SK-MEL-5 (cell line): ENCODE results near the gene MIER1. TPM values are rescaled to one million over a fixed set of nuclear protein-coding genes. Genes with fewer than 3 reads are reported as not detected.
A peak's percentile ranks its signal among the peaks of the same experiment; 100 is the strongest.

ENCODE experiments used
- DNase-seq: peaks from one replicate; pipeline ENCODE4 v3.0.0-alpha.2; 2016; ENCODE audit warnings: low read depth, low spot score
- in situ Hi-C: cut with HindIII; loops from 2 replicates; pipeline ENCODE4 v1.10.0; 2016; ENCODE audit warnings: low sequenced_read_pairs, high pct_unique_total_duplicates, low pct_unique_long_range_greater_than_20kb
- total RNA-seq: library from RNA; depleted of rRNA; stranded (reverse); fragments of >200 nt; shearing (Covaris generic); gene quantifications from 2 replicates; pipeline ENCODE4 v1.2.3, GENCODE V29; 2014

The MIER1 gene
- total RNA-seq, 1 experiment from 2014 or later, result 14.6 TPM

DNA sequence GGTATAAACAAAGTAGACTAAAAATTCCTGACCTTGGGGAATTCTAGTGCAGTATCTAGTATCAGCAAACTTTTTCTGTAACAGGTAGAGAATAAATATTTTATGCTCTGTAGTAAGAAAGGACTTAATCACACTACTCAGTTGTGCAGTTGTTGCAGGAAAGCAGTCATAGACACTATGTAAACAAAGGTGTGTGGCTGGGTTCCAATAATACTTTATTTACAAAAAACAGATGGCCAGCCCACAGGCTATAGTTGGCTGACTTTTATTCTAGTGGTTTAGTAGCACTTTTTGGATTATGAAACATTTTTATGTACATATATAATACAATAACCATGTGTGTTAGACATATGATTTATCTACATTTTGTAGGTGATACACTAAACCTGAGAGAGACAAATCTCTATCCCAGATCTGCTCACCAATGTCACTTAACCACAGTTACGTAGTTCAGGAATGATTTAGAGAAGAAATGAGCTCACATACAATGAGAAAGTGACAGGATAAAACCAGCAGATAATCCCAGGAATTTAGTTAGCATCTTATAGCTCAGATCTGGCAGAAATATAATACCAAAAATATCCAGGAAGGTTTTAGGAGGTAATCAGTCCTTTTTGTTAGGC lies 56.1 kb downstream of the MIER1 start:
- no peak for DNase-seq
- in situ Hi-C loops, result no loop called here

DNA sequence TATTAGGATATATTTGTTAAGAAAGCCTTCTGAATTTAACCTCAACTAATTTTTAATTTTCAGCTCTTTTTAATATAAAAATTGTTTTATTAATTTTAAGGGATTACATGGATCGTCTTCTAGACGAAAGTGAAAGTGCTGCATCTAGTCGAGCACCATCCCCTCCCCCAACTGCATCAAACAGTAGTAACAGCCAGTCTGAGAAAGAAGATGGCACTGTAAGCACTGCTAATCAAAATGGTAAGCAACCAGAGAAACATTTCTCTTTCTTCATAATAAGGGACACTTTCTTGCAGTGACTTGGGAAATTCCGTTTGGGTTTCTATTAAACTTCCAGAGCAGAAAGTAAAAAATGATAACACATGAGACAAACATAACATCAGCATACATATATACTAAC lies 56.9 kb downstream of the MIER1 start:
- DNase-seq, result peak; percentile 62
- in situ Hi-C loops, result no loop called here

DNA sequence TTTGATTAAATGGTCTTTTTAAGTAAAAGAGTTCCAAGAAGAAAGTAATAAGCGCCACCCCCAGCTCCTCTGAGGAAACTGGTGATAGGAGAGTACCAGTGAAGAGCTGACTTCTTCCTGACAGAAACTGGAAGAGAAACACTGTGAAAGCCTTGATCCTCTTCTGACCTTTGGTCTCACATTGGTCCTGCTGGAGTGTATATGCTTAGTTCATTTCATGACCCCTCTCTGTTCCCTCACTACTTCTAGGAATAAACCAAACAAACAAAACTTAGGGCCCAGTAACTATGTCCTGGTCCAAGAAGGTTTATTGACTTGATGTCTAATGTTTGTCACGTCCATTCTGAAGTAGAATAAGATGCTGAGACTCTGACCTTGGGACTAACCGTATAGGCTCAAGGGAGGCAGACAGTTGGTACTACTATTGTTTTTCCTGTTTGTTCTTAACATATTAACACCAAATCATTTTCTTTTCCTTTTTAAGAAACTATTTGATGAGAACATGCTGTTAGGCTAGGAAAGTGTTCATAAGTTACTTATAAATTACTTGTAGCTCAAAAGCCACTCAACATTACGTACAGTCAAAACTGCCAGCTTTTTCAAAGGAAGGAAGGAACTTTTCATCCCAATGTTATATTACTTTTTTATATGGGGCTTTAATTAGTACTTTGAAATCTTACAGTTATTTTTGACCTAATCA lies 57.9 kb downstream of the MIER1 start:
- in situ Hi-C loops, result no loop called here
- no peak for DNase-seq

DNA sequence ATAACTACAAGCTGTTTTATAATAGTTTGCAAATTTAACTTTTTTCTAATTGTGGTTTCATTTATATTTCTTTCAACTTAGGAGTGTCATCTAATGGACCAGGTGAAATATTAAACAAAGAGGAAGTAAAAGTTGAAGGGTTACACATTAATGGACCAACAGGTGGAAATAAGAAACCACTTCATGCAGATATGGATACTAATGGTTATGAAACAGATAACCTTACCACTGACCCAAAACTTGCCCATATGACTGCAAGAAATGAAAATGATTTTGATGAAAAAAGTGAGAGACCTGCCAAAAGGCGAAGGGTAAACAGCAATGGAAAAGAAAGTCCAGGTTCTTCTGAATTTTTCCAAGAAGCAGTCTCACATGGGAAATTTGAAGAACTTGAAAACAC lies 59.7 kb downstream of the MIER1 start:
- no peak for DNase-seq
- in situ Hi-C loops, result no loop called here

- in situ Hi-C loops, result no loop called here
- no peak for DNase-seq
Observed at GRCh38 chr1:66985835-66986234, 61.0 kb downstream of the MIER1 start.

DNA sequence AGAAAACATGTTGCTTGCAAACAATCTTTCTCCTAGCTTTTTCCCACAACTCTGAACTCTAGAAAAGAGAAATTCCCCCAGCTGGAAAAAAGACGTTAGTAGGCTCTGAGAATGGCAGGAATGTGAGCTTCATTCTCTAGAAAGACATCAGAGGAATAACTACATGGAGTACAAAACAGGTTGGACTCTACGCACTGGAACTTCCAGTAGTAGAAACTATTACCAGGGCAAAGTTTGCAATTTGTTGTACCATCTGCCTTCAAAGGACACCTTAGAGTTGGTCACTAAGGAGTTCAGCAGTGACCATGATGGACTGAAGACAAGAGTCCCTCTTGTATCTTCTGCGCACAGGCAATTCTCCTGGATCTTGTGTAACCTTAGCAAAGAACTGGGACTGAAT lies 68.3 kb downstream of the MIER1 start:
- in situ Hi-C loops, result no loop called here
- no peak for DNase-seq

DNA sequence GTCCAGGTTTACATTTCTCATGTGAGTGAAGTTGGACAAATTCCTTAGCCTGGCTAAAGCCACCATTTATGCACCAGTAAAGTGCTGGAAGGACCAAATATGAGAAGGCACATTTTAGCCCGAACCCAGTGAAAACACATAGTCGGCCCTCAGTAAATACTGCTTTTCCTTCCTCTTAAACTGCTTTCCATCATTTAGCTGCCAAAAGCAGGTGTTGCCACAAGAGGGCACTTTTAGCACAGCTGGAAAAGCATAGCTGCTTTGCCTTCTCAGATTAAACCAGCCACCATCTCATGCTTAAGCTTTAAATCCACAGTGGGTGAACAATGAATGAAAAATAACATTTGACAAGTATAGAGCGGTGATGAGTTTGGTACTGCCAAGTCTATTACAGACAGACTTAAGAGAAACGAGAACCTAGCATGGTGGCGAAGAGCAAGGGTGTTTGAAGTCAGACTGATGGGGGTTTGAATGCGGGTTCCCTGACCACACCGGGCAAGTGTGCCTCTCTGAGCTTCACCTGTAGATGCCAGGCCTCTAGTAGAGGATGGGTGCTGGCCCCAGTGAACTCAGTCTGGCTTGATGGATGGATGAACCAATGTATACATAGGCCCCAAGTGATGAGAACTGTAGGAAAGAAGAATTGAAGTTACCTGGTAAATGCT lies 71.4 kb downstream of the MIER1 start:
- DNase-seq, result peak; percentile 77
- in situ Hi-C loops, result no loop called here

DNA sequence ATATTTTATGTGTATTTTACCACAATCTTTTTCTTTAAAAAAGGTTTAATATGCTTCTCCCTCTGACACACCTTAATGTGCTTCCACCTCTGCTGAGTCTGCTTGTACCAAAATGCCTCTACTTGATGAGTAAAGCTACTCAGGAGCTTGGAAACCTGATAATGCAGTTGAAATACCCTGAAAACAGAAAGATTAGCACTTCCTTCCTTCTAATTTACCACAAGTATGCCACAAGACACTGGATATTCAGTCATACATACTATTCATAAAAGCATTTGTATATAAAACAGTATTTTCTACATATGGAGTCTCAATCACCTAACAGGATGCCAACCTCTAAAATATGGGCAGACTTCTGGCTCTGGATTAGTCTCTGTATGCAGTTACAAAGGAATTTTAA lies 74.2 kb downstream of the MIER1 start:
- DNase-seq, result no peak
- in situ Hi-C loops, result no loop called here

- DNase-seq, result no peak
- in situ Hi-C loops, result no loop called here
Observed at GRCh38 chr1:66999640-67000400, 75.0 kb downstream of the MIER1 start.

GRCh38 chr1:67001682-67002425 lies 77.1 kb downstream of the MIER1 start:
- in situ Hi-C loops, result no loop called here
- DNase-seq, result no peak

GRCh38 chr1:67004176-67004575 lies 79.4 kb downstream of the MIER1 start:
- in situ Hi-C loops, result no loop called here
- no peak for DNase-seq

GRCh38 chr1:67005068-67005467 lies 80.3 kb downstream of the MIER1 start:
- DNase-seq, result no peak
- in situ Hi-C loops, result no loop called here

GRCh38 chr1:67009792-67010191 lies 85.0 kb downstream of the MIER1 start:
- in situ Hi-C loops, result no loop called here
- no peak for DNase-seq

GRCh38 chr1:67013573-67013972 lies 88.8 kb downstream of the MIER1 start:
- in situ Hi-C loops, result no loop called here
- no peak for DNase-seq

GRCh38 chr1:67018574-67018973 lies 93.8 kb downstream of the MIER1 start:
- in situ Hi-C loops, result no loop called here
- no peak for DNase-seq

DNA sequence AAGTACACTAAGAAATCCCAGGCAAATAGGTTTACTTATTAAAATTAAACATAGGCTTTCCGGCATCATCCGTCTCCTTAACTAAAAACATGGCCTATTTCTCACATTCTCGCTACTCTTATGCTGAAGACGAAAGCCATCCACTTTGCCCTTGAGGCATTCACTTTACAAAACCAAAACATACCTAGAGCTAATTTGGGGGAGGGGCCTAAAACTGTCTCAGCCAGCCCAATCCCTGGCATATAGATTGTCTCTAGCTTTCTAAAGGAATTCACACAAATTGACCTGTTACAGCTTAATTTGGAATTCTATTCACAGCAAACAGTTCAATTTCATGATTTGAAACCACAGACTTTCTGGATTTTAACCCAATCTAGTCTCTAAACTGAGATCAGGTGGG lies 94.3 kb downstream of the MIER1 start:
- DNase-seq, result no peak

DNA sequence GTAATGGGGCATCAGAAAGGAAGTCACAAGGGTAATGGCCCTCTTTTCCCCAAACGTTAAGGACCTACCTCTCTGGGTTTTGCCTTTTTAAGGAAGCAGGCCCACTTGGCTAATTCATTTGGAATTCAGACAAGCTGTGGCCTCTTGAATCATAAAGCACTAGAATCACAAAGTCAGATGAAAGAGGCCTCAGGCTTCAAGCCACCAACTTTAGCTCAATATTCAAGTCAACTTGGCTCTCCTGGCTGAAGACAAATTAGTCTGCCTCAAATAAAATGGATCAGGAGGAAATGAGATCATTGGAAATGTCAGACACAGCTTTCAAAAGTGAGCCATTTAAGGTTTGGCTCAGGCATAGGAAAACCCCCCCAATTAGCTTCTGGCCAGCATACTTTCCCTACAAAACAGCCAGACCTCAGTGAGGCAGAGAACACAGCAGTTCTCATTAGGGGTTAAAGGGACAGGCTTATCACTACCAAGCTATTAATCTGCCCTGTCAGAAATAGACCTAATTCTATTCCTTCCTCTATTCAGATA lies 94.9 kb downstream of the MIER1 start:
- DNase-seq, result no peak
- in situ Hi-C loops, result no loop called here

More for the DNA sequence above, 94.3 kb downstream of the MIER1 start:
- in situ Hi-C loops, result no loop called here
